Testis (tissue), 2 donors: Measurements from ENCODE around the gene RHBDD3.

ENCODE experiments used
- CTCF ChIP-seq, 3 experiments: fragments of 450-650 bp in 2 of 3; fragments of 200-600 bp in 1 of 3; sonication (generic) in 1 of 3; IDR thresholded peaks; one replicate each; pipeline ENCODE4 v1.5.1; 2016 to 2019; ENCODE audit warnings: antibody characterized with exemption in 3 of 3, mild to moderate bottlenecking in 2 of 3, moderate library complexity in 1 of 3
- POLR2A ChIP-seq: fragments of 450-650 bp; IDR thresholded peaks from one replicate; pipeline ENCODE4 v1.6.1; 2017; ENCODE audit warnings: antibody characterized with exemption, mild to moderate bottlenecking, moderate library complexity

- TF ChIP-seq CTCF (IDR thresholded peaks at IDR 0.05), result no peak
- no peak for TF ChIP-seq POLR2A
Observed at GRCh38 chr22:29277927-29278326, 10.1 kb upstream of the RHBDD3 start.
